H1 (cell line): ENCODE measurements around the gene PCDH8. TPM values are rescaled to one million over a fixed set of nuclear protein-coding genes. Genes with fewer than 3 reads are reported as not detected.

Source experiments
- CHD7 ChIP-seq: fragments of 300-600 bp; sonication (generic); IDR thresholded peaks from 2 replicates; pipeline ENCODE4 v1.7.1; 2012; ENCODE audit warnings: low read length, moderate library complexity, mild to moderate bottlenecking, inconsistent platforms; ENCODE audit not compliant: insufficient replicate concordance
- HDAC6 ChIP-seq: IDR thresholded peaks from one replicate; pipeline ENCODE4 v1.7.1; 2012; ENCODE audit warnings: low read depth, mild to moderate bottlenecking, inconsistent platforms, low read length, moderate library complexity
- RXRA ChIP-seq: IDR thresholded peaks from 2 replicates; pipeline ENCODE4 v1.6.1; 2011; ENCODE audit warnings: low read depth, mild to moderate bottlenecking, low read length, moderate library complexity; ENCODE audit not compliant: insufficient read depth
- YY1 ChIP-seq: IDR thresholded peaks from 2 replicates; pipeline ENCODE4 v1.6.1; 2011; ENCODE audit warnings: low read depth, mild to moderate bottlenecking, low read length
- polyA plus RNA-seq, 7 experiments: library from polyadenylated mRNA; depleted of rRNA in 3 of 7; stranded (reverse) in 5 of 7; unstranded in 2 of 7; fragments of >200 nt in 5 of 7; fragments of 200-250 nt in 2 of 7; gene quantifications; 1 replicate in 5 of 7; 2 replicates in 1 of 7; 4 replicates in 1 of 7; pipeline versions ENCODE4 v1.2.1 to v1.2.3, GENCODE V29; 2011 to 2013; ENCODE audit warnings: missing spikeins in 2 of 7, mixed read lengths in 2 of 7
- total RNA-seq: library from RNA; stranded (reverse); fragmentation: NEBNext Ultra II Directional; extraction: Animal tissue kit (Norgen Biotek cat#: 25700); gene quantifications from 2 replicates; pipeline ENCODE4 v1.2.1, GENCODE V29; 2021

Gene PCDH8
- total and polyA plus RNA-seq, 2 of the 8 experiments (the other 6 are each of a cell fraction or from before 2014, with no cell fraction given): 0.82 to 1.6 TPM

- no peak for TF ChIP-seq CHD7
- TF ChIP-seq YY1: no peak
- no peak for TF ChIP-seq RXRA
- TF ChIP-seq HDAC6: no peak
Observed at GRCh38 chr13:52808842-52809219, 39.6 kb downstream of the PCDH8 start (continued).
